DND-41 (cell line): Measurements from ENCODE around the gene SAPCD2.

ENCODE experiments used
- CTCF ChIP-seq: IDR thresholded peaks from 2 replicates; pipeline ENCODE4 v1.5.1; 2012; ENCODE audit warnings: borderline replicate concordance, low read length, moderate library complexity, mild to moderate bottlenecking; ENCODE audit not compliant: poor library complexity, severe bottlenecking; ENCODE audit errors: extremely low read depth
- EZH2 ChIP-seq: IDR thresholded peaks from 3 replicates; pipeline ENCODE4 v1.6.1; 2012; ENCODE audit warnings: borderline replicate concordance, low read depth, mild to moderate bottlenecking, moderate library complexity, low read length, inconsistent platforms; ENCODE audit not compliant: severe bottlenecking

DNA sequence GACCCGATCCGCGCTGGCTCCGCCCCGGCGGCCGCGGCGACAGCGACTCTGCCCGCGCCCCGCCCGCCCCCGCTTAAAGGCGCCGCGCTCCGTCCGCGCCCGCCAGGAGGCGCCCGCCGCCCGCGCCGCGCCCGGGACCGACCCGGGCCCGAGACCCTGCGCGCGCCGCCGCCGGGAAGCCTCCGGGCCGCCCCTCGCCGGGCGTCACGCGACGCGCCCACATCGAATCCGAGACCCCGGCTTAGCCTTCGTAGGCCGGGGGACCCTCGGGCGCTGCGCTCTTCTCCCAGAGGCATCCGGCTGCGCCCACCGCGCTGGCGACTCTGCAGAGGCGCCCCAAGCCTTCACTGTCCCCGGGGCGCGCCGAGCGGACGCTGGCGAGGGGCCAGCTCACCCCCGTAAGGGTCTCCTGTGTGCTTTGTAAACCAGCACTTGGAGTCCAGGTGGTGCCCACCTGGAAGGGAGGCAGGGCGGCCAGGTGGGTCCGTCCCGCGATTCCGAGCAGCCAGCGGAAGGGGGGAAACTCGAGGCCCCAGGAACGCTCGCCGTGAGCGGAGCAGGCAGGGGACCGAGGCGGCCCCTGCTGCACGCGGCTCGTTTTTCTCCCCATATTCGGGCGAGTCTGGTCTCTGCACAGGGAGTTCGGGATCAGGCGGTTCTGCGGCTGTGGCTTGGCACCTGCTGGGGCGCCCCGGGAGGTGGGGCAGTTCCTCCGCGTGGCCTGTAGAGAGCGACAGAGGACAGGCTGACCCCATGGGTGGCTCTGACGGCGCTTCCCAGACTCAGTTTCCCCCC lies 41.9 kb downstream of the SAPCD2 start:
- TF ChIP-seq CTCF (peak; percentile 61), EZH2 (no peak)
